NCI-H1694 treated with DMSO at 0.1 percent for 48 hours (cell line): ENCODE results near the gene KIAA1217.

Source experiments
- DNase-seq: peaks from one replicate; lab custom pipeline; 2025; lab: John Stamatoyannopoulos, UW

The KIAA1217 gene

DNA sequence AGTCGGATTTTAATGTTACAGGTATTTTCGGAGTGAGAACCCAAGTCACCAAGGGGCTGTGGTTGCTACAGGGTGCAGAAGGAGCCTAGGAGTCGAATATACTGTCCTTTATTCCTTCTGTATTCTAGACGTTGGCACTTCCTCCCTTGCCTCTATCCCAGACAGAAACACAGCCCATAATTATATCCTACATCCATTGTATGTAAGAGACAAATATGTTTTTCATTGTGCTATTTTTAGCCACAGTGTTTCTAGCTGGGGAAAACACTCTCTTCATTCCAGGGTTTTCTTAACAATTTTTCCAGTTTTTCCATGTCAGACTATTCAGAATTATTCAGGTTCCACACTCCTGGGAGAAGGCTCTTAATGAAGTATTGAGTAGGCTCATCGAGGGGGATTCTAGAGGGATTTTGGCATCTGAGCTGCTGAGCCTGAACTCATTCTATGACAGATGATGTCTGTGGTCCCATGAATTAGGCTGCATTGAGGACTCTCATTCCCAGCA is 32.6 kb downstream of the KIAA1217 start:
- DNase-seq = no peak

DNA sequence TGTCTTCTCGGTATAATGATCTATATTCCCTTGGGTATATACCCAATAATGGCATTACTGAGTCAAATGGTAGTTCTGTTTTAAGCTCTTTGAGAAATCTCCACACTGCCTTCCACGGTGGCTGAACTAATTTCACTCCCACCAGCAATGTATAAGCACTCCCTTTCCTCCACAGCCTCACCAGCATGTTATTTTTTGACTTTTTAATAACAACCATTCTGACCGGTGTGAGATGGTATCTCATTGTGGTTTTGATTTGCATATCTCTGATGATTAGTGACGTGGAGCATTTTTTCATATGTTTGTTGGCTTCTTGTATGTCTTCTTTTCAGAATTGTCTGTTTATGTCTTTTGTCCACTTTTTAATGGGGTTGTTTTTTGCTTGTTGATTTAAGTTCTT is 33.6 kb downstream of the KIAA1217 start:
- DNase-seq = no peak

- no peak for DNase-seq
These were observed 37.4 kb downstream of the KIAA1217 start for GRCh38 chr10:24246365-24246764.

DNA sequence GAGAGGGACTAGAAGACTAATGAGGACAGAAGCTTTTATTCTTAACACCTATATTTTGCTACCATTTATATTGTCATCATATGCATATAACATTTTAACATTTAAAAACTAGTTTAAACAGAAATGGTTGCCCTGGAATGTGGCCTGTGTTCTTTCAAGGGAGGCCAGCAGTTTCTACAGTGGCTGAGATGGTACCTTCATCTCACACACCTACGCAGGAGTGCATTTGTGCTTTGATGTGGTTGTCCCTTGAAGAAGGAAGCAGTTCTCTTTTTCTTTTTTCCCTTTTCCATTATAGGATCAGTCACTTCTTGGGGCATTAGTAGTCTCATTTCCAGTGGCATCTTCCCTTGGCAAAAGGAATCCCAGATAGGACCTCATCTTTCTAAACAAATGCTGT is 38.9 kb downstream of the KIAA1217 start:
- DNase-seq = no peak

DNA sequence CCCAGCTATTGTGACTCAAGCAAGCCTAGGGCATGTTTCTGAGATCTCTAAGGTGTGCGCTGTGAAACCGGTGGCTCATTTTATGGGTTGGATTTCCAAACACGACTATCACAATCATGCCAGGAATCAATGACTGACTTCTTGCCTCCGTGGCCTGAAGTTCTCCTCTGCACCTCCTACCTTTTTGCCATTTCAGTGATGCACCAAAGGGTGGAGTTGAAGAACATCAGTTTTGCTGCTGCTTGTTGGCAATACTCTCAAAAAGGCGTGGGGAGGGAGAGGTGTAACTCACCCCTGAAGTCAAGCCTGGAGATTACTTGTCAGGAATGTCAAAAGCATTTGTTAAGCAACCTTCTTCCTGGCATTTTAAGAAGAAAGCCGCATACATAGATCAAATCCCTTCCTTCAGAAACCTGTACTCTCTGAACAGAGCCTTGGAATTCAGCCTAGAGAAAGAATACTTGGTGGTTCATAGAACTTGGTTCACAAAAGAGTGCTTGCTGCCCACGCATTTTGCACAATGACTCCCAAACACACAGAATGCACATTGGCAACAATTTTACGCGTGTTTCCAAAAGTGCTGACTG is 41.0 kb downstream of the KIAA1217 start:
- no peak for DNase-seq

GRCh38 chr10:24251547-24251946 is 42.6 kb downstream of the KIAA1217 start:
- no peak for DNase-seq

DNA sequence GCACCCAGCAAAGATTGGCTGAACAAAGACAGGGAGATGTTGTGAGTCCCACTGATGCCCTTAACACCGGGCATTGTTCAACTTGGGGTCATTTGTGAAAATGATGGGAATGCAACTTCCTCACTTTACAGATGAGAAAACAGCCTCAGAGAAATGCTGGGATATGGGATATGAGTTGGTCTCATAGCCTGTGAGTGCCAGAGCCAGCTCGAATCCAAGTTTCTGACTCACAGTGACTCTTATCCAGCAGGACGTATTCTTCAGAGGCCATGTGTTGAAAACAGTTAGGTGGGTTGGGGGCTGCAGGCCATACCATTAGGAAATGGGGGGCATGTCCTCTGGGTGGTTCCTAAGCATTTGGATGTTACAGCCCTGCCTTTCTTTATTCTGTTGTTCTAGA is 45.2 kb downstream of the KIAA1217 start:
- DNase-seq = no peak

GRCh38 chr10:24255115-24255880 is 46.4 kb downstream of the KIAA1217 start:
- DNase-seq = no peak

GRCh38 chr10:24255881-24256311 is 47.0 kb downstream of the KIAA1217 start:
- peak; percentile 2 for DNase-seq

- DNase-seq = no peak
These were observed 47.7 kb downstream of the KIAA1217 start for GRCh38 chr10:24256619-24257107.

- no peak for DNase-seq
These were observed 48.6 kb downstream of the KIAA1217 start for GRCh38 chr10:24257588-24257987.

- DNase-seq = peak; percentile 8
These were observed 50.6 kb downstream of the KIAA1217 start for GRCh38 chr10:24259365-24260130.

- DNase-seq = no peak
These were observed 52.7 kb downstream of the KIAA1217 start for GRCh38 chr10:24261627-24262026.

DNA sequence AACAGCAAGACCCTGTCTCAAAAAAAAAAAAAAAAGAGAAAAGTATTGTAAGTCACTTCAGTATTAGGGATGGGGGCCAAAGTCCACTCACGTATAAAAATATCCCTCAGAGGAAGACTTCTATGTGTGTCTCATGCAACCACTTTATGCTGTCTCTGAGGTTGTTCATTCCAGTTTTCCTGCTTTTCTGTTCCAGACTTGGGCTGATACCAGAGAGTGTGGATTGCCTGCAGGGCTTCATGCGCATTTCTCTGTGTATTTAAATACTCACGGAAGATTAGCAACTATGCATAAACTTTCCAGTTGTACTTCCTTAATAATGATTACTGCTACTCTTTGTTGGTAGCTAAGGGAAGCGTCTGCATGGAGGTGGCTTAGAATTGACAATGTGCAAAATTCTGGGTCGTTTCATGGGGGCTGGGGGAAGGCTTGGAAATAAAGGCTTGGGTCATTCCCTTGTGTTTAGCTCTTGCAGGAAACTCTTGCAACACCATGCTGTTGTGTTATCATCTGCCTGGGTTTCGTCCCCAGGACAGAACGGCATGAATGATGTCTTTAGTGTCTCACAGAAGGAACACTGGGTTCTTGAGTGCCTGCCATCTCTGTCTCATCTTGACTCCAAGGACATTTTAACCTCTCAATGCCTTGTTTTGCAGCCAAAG is 54.1 kb downstream of the KIAA1217 start:
- DNase-seq = no peak

- DNase-seq = no peak
These were observed 60.5 kb downstream of the KIAA1217 start for GRCh38 chr10:24269476-24269875.

GRCh38 chr10:24272374-24272773 is 63.4 kb downstream of the KIAA1217 start:
- DNase-seq = no peak

GRCh38 chr10:24277277-24277676 is 68.3 kb downstream of the KIAA1217 start:
- no peak for DNase-seq

GRCh38 chr10:24277771-24278170 is 68.8 kb downstream of the KIAA1217 start:
- no peak for DNase-seq

DNA sequence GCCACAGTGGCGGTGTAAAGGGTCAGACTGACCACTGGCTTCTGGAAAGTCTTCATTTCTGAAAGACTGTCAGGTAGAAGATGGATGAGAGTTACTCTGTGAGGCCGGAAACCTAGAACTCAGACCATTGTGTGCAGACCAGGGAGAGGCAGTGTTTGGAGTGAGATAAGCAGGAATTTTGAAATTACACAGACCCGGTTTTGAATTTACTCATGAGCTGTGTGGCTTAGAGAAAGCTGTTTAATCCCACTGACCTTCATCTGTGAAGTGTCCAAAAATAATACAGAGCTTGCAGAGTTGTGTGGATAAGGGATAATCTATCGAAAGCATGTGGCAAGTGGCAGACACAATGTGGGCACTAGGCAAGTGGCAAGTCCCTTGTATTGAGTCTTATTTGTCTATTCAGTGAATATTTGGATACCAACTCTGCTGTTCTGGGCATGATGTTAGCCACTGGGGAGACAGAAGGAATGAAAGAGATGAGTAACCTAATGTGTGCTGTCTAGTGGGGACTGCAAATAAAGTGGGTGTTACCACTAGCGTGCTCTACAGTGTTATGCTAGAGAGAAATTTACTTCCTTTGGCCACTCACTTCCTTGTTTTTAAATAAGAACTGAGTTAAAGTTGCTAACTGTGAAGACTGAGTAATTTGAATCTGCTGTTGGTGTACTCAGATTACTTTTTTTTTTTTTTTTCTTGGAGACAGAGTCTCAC is 69.4 kb downstream of the KIAA1217 start:
- no peak for DNase-seq

- no peak for DNase-seq
These were observed 70.2 kb downstream of the KIAA1217 start for GRCh38 chr10:24279166-24279565.

- no peak for DNase-seq
These were observed 78.7 kb downstream of the KIAA1217 start for GRCh38 chr10:24287559-24288195.
